OCI-LY3 (cell line): ENCODE results near the gene ATP1A3.

Experiments used
- H2AFZ ChIP-seq: fragments of 200-600, 300-600 bp; shearing (Covaris generic); 2 replicates; pipeline ENCODE4 v1.6.0; 2014; ENCODE audit warnings: antibody characterized with exemption, low read depth, low read length
- H3K27ac ChIP-seq: fragments of 200-600, 300-600 bp; sonication (generic); 2 replicates; pipeline ENCODE4 v1.5.1; 2014; ENCODE audit warnings: mild to moderate bottlenecking, low read length, moderate library complexity, mixed read lengths
- H3K27me3 ChIP-seq: fragments of 200-600, 300-600 bp; sonication (generic); 2 replicates; pipeline ENCODE4 v1.6.1; 2014; ENCODE audit warnings: low read depth, low read length, mixed read lengths
- H3K36me3 ChIP-seq: fragments of 200-600, 300-600 bp; sonication (generic); replicated peaks from 2 replicates; pipeline ENCODE3; 2014; ENCODE audit warnings: low read depth, low read length, mixed read lengths
- H3K4me1 ChIP-seq: fragments of 300-600, 200-600 bp; sonication (generic); 2 replicates; pipeline ENCODE4 v1.6.1; 2014; ENCODE audit warnings: low read length, mixed read lengths
- H3K4me2 ChIP-seq: fragments of 200-600, 300-600 bp; sonication (generic); 2 replicates; pipeline ENCODE4 v1.6.1; 2014; ENCODE audit warnings: low read length, mixed read lengths
- H3K4me3 ChIP-seq: fragments of 300-600, 200-600 bp; sonication (generic); 2 replicates; pipeline ENCODE4 v1.5.1; 2014; ENCODE audit warnings: antibody characterized with exemption, mild to moderate bottlenecking, low read length, moderate library complexity
- H3K79me2 ChIP-seq: fragments of 300-600, 200-600 bp; shearing (Covaris generic); 2 replicates; pipeline ENCODE4 v1.6.1; 2014; ENCODE audit warnings: mild to moderate bottlenecking, low read length, mixed read lengths
- H3K9ac ChIP-seq: fragments of 300-600, 200-600 bp; shearing (Covaris generic); 2 replicates; pipeline ENCODE4 v1.6.0; 2014; ENCODE audit warnings: mild to moderate bottlenecking, low read length, moderate library complexity
- H3K9me3 ChIP-seq: fragments of 200-600, 300-600 bp; shearing (Covaris generic); 2 replicates; pipeline ENCODE4 v1.6.1; 2014; ENCODE audit warnings: low read length, mixed read lengths; ENCODE audit not compliant: insufficient read depth
- H4K20me1 ChIP-seq: fragments of 200-600, 300-600 bp; sonication (generic); 2 replicates; pipeline ENCODE4 v1.6.1; 2016; ENCODE audit warnings: low read length, mixed read lengths; ENCODE audit not compliant: insufficient read depth
- CTCF ChIP-seq: fragments of 200-600, 300-600 bp; sonication (generic); IDR thresholded peaks from 2 replicates; pipeline ENCODE4 v1.5.1; 2014; ENCODE audit warnings: antibody characterized with exemption, low read length, low read depth
- EZH2phosphoT487 ChIP-seq: fragments of 200-600 bp; shearing (Covaris generic); IDR thresholded peaks from 2 replicates; pipeline ENCODE4 v1.6.1; 2018; ENCODE audit warnings: antibody characterized with exemption, mixed run types, low read depth

ATP1A3 gene

GRCh38 chr19:41917676-41918075 lies 76.4 kb downstream of the ATP1A3 start:
- TF ChIP-seq EZH2phosphoT487 = no peak
- TF ChIP-seq CTCF = no peak
- no peak overlapping the region for H3K9ac ChIP-seq
- no peak overlapping the region for H3K27ac ChIP-seq
- no peak overlapping the region for H2AFZ ChIP-seq
- no peaks in the 10 kb centered on the region for H3K9me3 ChIP-seq
- no peaks in the 10 kb centered on the region for H3K79me2 ChIP-seq
- H4K20me1 ChIP-seq = no peaks in the 10 kb centered on the region
- 0 out of 2 replicates have a peak, but pooled peaks cover under 1% of the 10 kb centered on the region for H3K27me3 ChIP-seq
- no peak overlapping the region for H3K4me2 ChIP-seq
- peaks cover 5% of the 10 kb centered on the region; the same call in 1 of the 2 replicates for H3K4me1 ChIP-seq
- H3K4me3 ChIP-seq = no peak overlapping the region
- no peaks in the 10 kb centered on the region for H3K36me3 ChIP-seq
